ENCODE measurements around the gene SHC3.

DNA sequence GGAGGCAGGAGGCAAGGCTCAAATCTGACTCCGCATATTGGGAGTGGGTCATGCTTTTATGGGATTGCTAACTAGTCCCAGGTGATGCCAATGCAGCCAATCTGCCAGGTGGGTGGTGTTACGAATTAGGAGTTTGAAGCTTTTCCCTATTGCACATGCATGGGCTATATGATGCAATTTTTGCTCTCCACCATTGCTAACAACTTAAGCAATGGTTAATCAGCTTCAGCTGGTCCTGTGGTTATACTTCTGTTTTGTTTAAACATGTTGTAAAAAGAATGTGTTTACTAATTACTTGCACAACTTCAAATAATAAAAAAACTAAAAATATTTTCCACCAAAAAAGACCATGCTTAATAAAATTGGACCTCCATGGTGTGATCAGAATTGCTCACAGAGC is 55.7 kb downstream of the SHC3 start:
- no peak for TF ChIP-seq RCOR1 (IDR thresholded peaks at IDR 0.05; ENCODE audit: insufficient replicate concordance, low read length)
- no peak for TF ChIP-seq MXI1 (IDR thresholded peaks at IDR 0.05; ENCODE audit: borderline replicate concordance, low read depth, low read length)
- TF ChIP-seq, protein P1, sequence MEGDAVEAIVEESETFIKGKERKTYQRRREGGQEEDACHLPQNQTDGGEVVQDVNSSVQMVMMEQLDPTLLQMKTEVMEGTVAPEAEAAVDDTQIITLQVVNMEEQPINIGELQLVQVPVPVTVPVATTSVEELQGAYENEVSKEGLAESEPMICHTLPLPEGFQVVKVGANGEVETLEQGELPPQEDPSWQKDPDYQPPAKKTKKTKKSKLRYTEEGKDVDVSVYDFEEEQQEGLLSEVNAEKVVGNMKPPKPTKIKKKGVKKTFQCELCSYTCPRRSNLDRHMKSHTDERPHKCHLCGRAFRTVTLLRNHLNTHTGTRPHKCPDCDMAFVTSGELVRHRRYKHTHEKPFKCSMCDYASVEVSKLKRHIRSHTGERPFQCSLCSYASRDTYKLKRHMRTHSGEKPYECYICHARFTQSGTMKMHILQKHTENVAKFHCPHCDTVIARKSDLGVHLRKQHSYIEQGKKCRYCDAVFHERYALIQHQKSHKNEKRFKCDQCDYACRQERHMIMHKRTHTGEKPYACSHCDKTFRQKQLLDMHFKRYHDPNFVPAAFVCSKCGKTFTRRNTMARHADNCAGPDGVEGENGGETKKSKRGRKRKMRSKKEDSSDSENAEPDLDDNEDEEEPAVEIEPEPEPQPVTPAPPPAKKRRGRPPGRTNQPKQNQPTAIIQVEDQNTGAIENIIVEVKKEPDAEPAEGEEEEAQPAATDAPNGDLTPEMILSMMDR (conservative IDR thresholded peaks at IDR 0.05; ENCODE audit: low read depth, low read length): no peak
